Left ventricle myocardium inferior (tissue), 1 donor: ENCODE data around the gene ADCY5. TPM values are rescaled to one million over a fixed set of nuclear protein-coding genes. Genes with fewer than 3 reads are reported as not detected.

Experiments used
- DNase-seq: peaks from one replicate; pipeline ENCODE4 v3.0.0-alpha.2; 2020
- H3K27ac ChIP-seq: fragments of 200-600 bp; replicated peaks from 2 replicates; pipeline ENCODE4 v1.8.0; 2021
- H3K27me3 ChIP-seq: fragments of 200-600 bp; 2 replicates; pipeline ENCODE4 v1.8.0; 2021; ENCODE audit warnings: low read depth
- H3K36me3 ChIP-seq: fragments of 200-600 bp; 2 replicates; pipeline ENCODE4 v1.8.0; 2021
- H3K4me1 ChIP-seq: fragments of 200-600 bp; 2 replicates; pipeline ENCODE4 v1.8.0; 2021
- H3K4me3 ChIP-seq: fragments of 200-600 bp; 2 replicates; pipeline ENCODE4 v1.8.0; 2021; ENCODE audit warnings: mild to moderate bottlenecking, moderate library complexity
- H3K9me3 ChIP-seq: fragments of 200-600 bp; replicated peaks from 2 replicates; pipeline ENCODE4 v1.8.0; 2021
- CTCF ChIP-seq: fragments of 200-600 bp; IDR thresholded peaks from 2 replicates; pipeline ENCODE4 v1.8.0; 2021; ENCODE audit warnings: antibody characterized with exemption, mild to moderate bottlenecking, borderline replicate concordance
- intact Hi-C: fragments of 100-400 bp; cut with micrococcal nuclease; formaldehyde crosslinking; loops from one replicate; pipeline ENCODE4 v1.11.0; 2022
- total RNA-seq: library from RNA; stranded (reverse); fragmentation: NEBNext Ultra II Directional; extraction: Animal tissue kit (Norgen Biotek cat#: 25700); gene quantifications from one replicate; pipeline ENCODE4 v1.2.1, GENCODE V29; 2021
- donor health status: DM: no; HTN: yes; CAD: no; lungs with severe emphysema.

Gene ADCY5
- total RNA-seq, 1 donor from 2014 or later: 249 TPM

GRCh38 chr3:123341871-123342630 lies 106.8 kb downstream of the ADCY5 start:
- peak overlapping the region; percentile 87 for H3K27ac ChIP-seq
- no peaks in the 10 kb centered on the region for H3K36me3 ChIP-seq
- peak; percentile 17 for TF ChIP-seq CTCF
- H3K9me3 ChIP-seq: no peaks in the 10 kb centered on the region
- H3K4me3 ChIP-seq: no peak overlapping the region
- peak; percentile 13 for DNase-seq
- intact Hi-C loops: no loop called here
- H3K27me3 ChIP-seq: no peaks in the 10 kb centered on the region
- H3K4me1 ChIP-seq: peaks cover 100% of the 10 kb centered on the region

GRCh38 chr3:123340336-123340735 lies 108.6 kb downstream of the ADCY5 start:
- peaks cover 100% of the 10 kb centered on the region for H3K4me1 ChIP-seq

GRCh38 chr3:123339302-123339701 lies 109.6 kb downstream of the ADCY5 start:
- no peaks in the 10 kb centered on the region for H3K36me3 ChIP-seq
- TF ChIP-seq CTCF: no peak
- peaks cover 98% of the 10 kb centered on the region for H3K4me1 ChIP-seq
- intact Hi-C loops: no loop called here
- no peaks in the 10 kb centered on the region for H3K9me3 ChIP-seq
- H3K4me3 ChIP-seq: no peak overlapping the region
- peak overlapping the region; percentile 87 for H3K27ac ChIP-seq
- no peaks in the 10 kb centered on the region for H3K27me3 ChIP-seq
- peak; percentile 8 for DNase-seq

More at GRCh38 chr3:123340336-123340735, 108.6 kb downstream of the ADCY5 start:
- Histone ChIP-seq H3K36me3 (no peaks in the 10 kb centered on the region), H3K9me3 (no peaks in the 10 kb centered on the region), H3K27me3 (no peaks in the 10 kb centered on the region), H3K27ac (peak overlapping the region; percentile 87), H3K4me3 (no peak overlapping the region)
- TF ChIP-seq CTCF: no peak
- intact Hi-C loops: no loop called here
- DNase-seq: no peak

GRCh38 chr3:123338620-123339061 lies 110.2 kb downstream of the ADCY5 start:
- Histone ChIP-seq H3K27ac (peak overlapping the region; percentile 87), H3K9me3 (no peaks in the 10 kb centered on the region), H3K4me1 (peaks cover 98% of the 10 kb centered on the region), H3K36me3 (no peaks in the 10 kb centered on the region), H3K27me3 (no peaks in the 10 kb centered on the region), H3K4me3 (no peak overlapping the region)
- no peak for TF ChIP-seq CTCF
- peak; percentile 65 for DNase-seq
- intact Hi-C loops: no loop called here

DNA sequence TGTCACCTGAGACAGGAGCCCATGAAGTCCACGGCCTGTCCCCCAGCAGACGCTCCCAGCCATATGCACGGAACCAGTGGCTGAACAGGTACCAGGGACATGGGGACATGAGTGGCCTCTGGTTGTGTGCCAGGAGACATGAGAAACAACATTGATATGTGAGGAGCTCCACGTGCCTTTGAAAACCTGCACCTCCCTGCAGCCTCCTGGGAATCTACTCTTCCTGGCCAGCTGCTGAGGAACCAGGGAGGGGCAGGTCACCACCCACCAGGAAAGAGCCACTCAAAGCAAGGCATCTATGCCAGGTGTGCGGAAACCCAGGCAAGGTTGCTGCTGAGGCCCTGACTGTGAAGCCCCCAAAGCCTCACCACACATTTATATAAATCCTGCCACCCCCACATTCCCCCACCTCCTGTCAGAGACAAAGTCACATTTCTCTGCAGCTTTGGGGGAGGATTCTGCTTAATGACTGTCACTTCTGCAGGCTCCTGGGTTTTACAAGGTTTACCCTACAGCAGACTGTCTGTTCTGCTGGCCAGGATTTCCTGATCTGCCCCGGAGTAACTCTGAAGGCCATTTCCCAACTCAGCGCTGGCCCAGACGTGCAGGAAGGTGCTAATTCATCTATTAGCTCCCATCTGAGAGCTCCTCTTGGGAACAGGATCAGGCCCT lies 110.8 kb downstream of the ADCY5 start:
- H3K4me3 ChIP-seq: no peak overlapping the region
- H3K36me3 ChIP-seq: no peaks in the 10 kb centered on the region
- DNase-seq: peak; percentile 19
- no peaks in the 10 kb centered on the region for H3K27me3 ChIP-seq
- peak overlapping the region; percentile 87 for H3K27ac ChIP-seq
- no peak for TF ChIP-seq CTCF
- intact Hi-C loops: no loop called here
- peaks cover 98% of the 10 kb centered on the region for H3K4me1 ChIP-seq
- no peaks in the 10 kb centered on the region for H3K9me3 ChIP-seq
